ENCODE results near the gene KIF26A.

DNA sequence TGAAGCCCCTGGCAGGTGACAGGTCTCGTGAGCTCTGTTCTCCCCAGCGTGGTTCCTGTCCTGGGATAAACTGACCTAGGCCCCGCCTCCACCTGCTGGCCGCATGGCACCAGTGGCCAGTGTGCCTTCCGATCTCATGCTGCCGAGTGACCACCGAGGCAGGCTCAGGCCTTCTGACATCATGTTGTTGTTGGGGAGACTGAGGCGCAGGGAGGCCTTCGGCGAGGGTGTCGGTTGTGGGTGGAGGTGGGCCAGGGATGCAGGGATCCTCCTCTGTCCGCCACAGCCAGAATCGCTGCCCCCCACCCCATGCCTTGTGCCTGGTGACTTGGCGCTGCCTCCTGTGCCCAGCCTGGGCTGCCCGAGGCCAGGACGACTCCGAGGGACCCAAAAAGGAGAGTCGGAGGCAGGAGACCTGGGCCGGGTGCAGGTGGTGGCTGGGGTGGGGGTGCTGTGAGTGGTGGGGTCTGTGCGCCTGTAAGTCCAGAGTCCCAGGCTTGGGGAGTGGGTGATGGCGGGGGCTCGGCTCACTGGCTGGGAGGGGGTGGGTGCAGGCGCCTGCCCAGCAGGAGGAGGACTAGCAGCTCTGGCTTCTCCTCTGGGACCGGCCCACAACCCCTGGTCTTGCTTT, 28.5 kb upstream of the KIF26A start:
- no peak for TF ChIP-seq CTCF (IDR thresholded peaks at IDR 0.05)
- TF ChIP-seq EP300 (IDR thresholded peaks at IDR 0.05), result no peak
- TF ChIP-seq POLR2A (IDR thresholded peaks at IDR 0.05), result no peak

Data from stomach (tissue), 4 donors.